Measurements from ENCODE around the gene SAAL1.

SAAL1 gene

DNA sequence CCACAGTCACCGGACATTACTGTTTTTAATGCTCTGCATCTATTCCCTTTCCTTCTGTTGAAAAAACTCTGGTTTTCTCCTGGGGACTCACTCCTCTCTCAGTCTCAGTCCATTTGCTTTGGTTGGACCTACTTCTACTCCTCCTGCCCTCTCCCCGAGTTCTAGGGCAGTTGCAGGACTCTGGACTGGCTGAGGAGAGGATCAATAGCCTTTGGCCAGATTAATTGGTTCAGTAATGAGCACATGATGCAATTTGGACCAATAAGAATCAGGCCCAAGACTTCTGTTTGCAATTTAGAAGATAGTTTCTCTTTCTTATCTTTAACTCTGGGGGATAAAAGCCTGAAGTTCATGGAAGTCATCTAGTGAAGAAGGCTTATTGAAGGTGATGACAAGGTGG lies 44.5 kb downstream of the SAAL1 start:
- no peak overlapping the region for H3K27ac ChIP-seq (ENCODE audit: extremely low read depth, low read depth, low read length)
- H3K4me1 ChIP-seq (ENCODE audit: control insufficient read depth, insufficient read depth, low read length): peaks cover 5% of the 10 kb centered on the region
- ChIA-PET CTCF (no interaction called here), POLR2A (no interaction called here)
- H3K4me3 ChIP-seq (ENCODE audit: low read depth, low read length): no peak overlapping the region
- TF ChIP-seq ZXDB (tag by site-specific recombination; IDR thresholded peaks at IDR 0.05) (no peak), ZNF202 (tag by site-specific recombination; IDR thresholded peaks at IDR 0.05; ENCODE audit: borderline replicate concordance) (no peak), ZNF555 (tag by site-specific recombination; conservative IDR thresholded peaks at IDR 0.05) (no peak), IKZF3 (tag by site-specific recombination; IDR thresholded peaks at IDR 0.05) (no peak), ZNF529 (tag by site-specific recombination; IDR thresholded peaks at IDR 0.05; ENCODE audit: insufficient replicate concordance) (no peak), ZNF16 (tag by site-specific recombination; IDR thresholded peaks at IDR 0.05; ENCODE audit: low read depth) (no peak), ZNF416 (tag by site-specific recombination; IDR thresholded peaks at IDR 0.05) (no peak), ZFP3 (tag by site-specific recombination; IDR thresholded peaks at IDR 0.05; ENCODE audit: low read depth) (no peak), CTCF (tag by site-specific recombination; IDR thresholded peaks at IDR 0.05) (no peak), ZNF701 (tag by site-specific recombination; IDR thresholded peaks at IDR 0.05) (no peak), AEBP2 (tag by site-specific recombination; IDR thresholded peaks at IDR 0.05; ENCODE audit: borderline replicate concordance) (no peak), ZNF266 (tag by site-specific recombination; IDR thresholded peaks at IDR 0.05; ENCODE audit: low read depth) (no peak), ZNF280D (tag by site-specific recombination; IDR thresholded peaks at IDR 0.05) (no peak), OSR2 (tag by site-specific recombination; IDR thresholded peaks at IDR 0.05) (no peak), ZNF423 (tag by site-specific recombination; IDR thresholded peaks at IDR 0.05) (no peak)
- TF ChIP-seq, protein P1, sequence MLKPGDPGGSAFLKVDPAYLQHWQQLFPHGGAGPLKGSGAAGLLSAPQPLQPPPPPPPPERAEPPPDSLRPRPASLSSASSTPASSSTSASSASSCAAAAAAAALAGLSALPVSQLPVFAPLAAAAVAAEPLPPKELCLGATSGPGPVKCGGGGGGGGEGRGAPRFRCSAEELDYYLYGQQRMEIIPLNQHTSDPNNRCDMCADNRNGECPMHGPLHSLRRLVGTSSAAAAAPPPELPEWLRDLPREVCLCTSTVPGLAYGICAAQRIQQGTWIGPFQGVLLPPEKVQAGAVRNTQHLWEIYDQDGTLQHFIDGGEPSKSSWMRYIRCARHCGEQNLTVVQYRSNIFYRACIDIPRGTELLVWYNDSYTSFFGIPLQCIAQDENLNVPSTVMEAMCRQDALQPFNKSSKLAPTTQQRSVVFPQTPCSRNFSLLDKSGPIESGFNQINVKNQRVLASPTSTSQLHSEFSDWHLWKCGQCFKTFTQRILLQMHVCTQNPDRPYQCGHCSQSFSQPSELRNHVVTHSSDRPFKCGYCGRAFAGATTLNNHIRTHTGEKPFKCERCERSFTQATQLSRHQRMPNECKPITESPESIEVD (tag by site-specific recombination; IDR thresholded peaks at IDR 0.05): no peak
- TF ChIP-seq, protein P2, sequence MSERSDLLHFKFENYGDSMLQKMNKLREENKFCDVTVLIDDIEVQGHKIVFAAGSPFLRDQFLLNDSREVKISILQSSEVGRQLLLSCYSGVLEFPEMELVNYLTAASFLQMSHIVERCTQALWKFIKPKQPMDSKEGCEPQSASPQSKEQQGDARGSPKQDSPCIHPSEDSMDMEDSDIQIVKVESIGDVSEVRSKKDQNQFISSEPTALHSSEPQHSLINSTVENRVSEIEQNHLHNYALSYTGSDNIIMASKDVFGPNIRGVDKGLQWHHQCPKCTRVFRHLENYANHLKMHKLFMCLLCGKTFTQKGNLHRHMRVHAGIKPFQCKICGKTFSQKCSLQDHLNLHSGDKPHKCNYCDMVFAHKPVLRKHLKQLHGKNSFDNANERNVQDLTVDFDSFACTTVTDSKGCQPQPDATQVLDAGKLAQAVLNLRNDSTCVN (tag by site-specific recombination; optimal IDR thresholded peaks at IDR 0.05): no peak
- H3K9me3 ChIP-seq (ENCODE audit: control insufficient read depth, insufficient read depth, low read depth, low read length): no peaks in the 10 kb centered on the region
- no peaks in the 10 kb centered on the region for H3K36me3 ChIP-seq (ENCODE audit: control insufficient read depth in 2 of 2, insufficient read depth in 1 of 2, low read length in 2 of 2)
